ENCODE measurements around the gene ZBTB17.

The ZBTB17 gene

DNA sequence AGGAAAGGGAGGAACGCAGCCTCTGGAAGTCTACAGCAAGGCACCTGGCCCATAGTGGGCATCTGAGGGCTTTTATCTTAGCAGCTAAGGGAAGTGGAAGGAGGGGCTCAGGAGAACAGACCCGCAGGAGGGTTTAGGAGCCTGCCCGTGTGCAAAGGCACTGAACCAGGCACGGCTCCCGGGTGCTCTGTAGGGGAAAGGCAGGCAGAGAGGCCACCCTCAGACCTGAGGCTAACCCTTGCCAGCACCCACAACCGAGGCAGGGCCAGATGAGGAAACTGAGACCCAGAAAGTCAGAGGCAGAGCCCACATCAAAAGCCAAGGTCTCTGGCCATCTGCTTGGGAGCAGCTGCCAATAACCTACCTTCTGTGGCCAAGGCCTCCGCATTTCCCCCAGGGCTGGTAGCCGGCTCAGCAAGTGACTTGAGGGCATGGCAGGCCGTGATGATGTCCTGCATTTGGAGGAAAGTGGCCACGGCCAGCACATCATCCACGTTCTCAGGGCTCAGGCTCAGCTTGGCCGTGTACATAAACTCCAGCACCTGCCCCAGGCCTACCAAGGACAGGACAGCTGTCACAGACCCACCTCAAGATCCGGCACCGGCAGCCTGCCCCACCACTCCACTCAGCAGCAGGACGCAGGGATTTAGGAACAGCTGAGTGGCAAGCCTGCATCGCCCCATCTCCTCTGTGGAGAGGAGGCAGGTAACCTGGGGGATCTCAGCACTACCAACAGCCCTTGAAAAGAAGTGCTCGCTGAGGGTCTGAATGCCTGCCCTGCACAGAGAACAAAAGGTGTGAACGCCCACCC, 29.1 kb downstream of the ZBTB17 start:
- peak; percentile 46 for DNase-seq

DNA sequence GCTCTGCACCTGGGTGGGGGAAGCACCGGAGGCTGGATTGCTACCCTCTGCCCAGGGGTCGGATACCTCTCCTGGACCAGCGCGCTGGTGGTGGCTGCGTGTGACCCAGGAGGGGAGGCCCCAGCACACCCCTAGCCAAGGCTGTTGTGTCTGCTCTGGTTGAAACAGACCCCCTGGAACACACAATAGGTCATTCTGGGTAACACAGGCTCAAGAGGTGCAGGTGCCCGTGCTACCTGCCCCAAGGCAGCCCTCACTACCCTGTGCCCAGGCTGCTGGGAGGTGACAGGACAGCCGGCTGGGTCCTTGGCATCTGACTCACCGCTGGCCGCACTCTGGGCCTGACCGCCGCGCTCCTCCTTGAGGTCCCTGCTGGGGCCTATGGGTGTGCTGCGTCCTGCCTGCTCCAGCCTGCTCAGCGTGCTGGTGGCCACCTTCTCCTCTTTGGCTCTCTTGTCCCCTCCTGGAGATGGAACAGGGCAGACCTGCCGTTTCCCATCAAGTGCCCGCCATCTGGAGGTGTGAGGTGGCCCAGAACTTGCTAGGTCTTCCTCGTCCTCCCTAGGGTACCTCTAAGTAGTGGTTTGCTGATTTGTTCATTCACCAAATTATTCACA, 30.0 kb downstream of the ZBTB17 start:
- DNase-seq: no peak

DNA sequence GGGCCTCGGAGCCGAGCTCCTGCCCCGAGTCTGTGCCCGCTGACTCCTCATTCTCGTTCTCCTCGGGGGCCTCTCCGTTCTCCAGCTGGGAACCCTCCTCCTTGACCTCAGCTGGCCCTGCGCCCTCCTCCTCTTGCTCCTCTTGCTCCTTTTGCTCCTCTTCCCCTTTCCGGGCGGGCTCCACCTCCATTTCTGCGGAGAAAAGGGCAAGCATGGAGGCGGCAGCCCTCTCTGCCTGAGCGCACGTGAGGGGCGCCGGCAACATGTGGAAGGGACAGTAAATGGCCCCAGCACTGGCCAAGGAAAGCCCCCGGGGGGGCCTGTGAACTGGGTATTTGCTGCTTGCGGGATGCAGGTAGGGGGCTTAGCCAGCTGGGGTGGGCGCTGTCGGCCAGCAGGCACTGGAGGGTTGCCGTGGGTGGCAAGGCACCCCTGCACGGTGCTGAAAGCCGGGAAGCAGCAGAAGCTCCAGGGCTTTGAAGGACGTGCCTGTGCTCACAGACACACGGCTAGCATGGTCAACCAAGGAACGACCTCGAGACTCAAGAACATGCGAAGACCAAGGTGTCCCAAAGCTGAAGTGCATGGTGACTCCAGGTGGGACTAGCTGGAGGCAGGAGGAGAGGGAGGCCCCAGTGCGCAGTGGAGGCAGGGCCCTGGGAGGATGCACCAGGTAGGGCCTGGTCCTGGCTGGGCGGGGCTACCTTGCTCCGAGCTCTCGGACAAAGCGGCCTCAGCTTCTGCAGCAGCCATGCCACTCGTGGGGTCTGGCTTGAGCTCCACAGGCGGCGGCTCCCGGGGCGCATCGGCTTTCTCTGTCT, 30.7 kb downstream of the ZBTB17 start:
- DNase-seq: peak; percentile 49

DNA sequence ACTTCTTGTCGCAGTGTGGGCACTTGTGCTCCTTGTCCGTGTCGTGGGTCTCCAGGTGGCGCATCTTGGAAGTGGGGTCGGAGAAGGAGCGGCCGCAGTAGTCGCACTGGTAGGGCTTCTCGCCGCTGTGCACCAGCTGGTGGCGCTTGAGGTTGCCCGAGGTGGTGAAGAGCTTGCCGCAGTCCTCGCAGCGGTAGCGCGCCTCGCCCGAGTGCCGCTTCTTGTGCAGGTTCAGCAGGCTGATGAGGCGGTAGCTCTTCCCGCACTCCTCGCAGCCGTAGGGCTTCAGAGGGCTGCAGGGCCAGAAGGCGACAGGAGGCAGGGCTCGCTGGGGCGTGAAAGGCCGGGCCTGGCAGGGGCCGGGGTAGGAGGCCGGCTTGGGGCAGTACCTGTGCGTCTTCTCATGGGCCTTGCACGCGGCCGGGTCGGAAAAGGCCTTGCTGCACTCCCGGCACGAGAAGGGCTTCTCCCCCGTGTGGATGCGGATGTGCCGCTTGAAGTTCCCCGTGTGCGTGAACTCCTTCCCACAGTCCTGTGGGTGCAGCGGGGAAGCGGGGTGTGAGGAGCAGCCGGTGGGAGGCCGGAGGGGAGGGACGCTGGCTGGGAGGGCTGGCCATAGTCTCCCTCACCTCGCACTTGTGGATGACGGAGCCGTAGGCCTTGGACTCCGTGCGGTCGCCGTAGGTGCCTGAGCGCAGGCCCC, 31.4 kb downstream of the ZBTB17 start:
- DNase-seq: peak; percentile 48

DNA sequence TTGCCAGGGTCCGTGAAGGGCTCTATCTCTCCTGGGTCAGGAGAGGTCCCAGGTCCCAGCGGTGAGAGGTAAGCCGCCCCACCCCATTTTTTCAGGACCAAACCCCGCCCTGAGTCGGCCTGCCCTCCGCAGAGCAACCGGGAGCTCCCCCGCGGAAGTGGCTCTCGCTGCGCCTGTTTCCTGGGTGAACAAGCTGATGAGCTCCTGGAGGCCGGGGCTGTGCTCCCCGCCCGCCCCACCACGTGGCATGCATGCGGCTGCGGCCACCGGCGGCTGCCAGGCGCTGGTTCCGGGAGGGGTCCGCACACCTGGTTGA, 32.0 kb downstream of the ZBTB17 start:
- DNase-seq: peak; percentile 51

DNA sequence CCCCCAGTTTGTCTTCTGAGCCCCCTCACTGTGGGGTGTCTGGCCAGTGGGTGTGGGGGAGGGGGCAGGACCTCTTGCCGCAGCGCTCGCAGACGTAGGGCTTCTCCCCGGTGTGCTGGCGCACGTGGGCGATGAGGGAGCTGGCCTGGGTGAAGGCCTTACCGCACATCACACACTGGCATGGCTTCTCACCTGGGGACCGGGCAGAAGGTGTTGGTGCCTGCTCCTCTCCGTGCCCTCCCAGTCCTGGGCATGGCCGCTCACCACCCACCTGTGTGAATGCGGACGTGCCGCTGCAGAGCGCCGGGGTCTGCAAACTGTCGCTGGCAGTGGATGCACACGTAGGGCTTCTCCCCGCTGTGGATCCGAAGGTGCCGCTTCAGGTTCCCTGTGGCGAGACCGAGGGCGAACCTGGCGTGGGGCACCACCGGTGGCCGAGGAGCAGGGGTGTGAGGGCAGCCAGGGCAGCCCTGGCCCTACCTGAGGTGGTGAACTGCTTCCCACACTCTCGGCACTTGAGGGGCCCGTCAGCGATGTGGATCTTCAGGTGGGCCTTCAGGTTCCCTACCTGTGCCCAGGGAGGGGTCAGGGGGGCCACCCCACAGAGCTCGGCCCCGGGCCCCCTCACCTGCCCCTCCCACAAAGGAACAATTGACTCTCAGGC, 32.4 kb downstream of the ZBTB17 start:
- peak; percentile 50 for DNase-seq

DNA sequence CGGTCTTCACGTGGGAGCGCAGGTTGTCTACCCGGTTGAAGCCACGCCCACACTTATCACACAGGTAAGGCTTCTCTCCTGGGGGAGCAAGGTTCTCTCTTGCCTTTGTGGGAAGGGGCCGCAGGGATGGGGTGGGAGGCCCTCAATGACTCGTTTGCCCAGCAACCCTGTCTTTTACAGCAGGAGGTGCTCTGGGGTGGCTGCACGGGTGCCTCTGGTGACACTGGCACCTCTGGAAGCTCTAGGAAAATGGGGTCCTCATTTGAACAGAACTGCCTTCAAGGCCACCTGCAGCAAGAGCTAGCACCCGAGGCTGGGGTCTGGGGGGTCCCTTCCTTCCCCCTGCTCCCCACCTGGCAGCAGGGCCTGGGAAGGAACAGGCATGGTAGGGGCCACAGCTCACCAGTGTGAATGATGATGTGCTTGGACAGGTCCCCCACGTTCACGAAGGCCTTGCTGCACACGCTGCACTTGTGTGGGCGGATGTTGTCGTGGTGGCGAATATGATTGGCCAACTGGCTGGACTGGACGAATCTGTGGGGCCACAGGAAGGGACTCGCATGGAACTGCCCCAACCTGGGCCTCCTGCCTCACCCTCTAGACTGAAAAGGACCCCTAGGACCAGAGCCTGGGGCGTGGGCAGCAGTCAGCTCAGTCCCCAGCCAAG, 33.1 kb downstream of the ZBTB17 start:
- peak; percentile 52 for DNase-seq

DNA sequence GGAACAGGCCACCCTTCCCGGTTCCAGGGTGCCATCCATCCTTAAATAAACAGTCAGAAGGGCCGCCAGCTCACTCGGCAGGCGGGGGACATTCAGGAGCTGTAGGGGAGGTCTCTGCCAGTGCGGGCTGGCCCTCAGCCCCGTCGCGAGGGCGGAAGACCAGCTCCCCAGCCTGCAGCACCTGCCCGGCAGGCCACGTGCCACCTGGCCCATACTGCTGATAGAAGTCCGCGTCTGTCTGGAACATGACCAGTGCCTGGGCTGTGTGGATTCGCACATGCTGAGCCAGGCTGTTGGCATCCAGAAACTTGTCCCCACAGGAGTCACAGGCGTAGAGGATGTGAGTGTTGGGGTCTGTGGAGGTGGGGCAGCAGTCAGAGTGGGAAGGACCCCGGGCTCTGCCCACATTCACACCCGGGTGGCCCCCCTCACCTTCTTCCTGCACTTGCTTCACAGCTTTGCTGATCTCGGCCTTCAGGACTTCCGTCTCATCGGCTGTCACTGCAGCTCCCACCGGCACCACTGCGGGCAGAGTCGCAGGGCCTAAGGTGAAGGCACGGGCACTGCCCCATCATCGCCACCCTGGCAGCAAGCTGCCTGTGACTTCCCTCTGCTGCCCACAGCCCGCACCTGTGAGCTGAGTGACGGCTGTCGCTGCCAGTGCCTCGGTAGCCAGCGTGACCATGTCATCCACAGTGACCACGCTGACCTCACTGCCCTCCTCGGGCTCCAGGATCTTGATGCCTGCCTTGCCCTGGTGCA, 33.8 kb downstream of the ZBTB17 start:
- peak; percentile 52 for DNase-seq

DNA sequence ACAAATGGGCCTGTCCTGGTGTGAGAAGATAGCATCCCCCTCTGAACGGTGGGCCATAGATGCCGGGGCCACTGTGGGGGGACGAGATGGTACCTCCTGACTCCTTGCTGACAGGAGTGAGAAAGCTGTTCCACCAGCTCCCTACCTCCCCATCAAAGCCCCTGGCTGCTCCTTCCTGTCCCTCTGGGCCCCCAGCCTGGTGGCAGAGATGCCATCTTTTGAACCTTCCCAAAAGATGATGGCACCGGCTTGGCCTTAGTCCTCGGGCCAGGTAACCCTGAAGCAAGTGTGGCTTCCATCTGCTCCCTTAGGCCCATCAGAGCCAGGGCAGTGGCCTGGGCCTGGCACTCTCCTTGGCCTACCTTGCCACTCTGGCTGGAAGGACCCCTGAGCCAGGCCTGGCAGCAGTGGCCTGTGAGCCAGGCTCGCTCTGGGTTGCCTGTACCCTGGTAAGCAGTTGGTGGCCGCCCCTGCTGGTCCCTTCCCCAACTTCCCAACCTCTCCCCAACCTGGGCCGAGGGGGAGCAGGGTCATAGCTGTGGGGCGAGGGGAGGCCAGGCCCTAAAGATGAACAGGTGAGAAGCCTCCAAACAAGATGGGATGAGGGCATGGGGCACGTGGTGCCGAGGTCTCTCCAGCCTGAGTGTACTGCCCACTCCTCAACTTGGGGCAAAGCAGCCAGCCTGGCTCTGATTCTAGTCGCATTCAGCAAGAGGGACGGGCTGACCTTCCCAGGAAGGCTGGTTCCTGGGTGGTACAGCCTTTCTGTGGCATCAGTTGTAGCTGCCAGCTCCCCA, 34.7 kb downstream of the ZBTB17 start:
- DNase-seq: peak; percentile 51

DNA sequence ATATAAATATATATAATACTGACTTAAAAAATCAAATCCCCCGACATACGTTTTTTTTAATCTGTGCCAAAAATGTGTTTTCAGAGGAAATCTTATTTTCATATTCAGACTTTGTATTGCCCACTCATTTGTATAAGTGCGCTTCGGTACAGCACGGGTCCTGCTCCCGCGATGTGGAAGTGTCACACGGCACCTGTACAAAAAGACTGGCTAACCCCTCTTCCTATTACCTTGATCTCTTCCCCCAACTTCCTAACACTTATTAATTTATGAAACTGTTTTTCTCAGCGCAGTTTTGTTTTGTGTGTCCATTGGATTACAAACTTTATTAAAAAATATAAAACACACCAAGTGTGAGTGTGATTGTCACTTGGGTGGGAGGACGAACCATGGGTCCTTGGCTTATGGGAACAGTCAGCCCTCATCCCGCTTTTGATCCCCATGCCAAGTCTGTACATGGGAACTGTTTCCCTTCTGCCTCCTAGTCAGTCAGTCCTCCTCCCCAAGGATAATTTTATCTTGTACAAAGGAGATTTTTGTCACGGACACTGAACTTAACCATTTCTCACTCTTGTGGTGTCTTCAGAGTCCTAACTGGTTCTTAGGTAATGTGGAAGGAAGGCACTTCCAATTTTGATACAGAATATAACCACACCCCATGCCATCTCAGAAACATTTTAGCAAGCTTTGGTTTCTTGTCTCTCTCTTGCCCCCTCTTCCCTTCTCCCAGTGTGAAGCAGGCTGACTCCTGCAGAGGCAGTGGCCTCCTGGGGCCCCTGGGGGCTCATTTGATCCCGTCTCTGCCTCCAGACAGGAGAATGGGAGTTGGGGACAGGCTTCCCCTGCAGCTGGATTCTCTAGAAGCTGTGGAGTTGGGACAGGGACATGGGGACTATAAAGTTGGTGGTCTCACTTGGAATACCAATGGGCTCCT, 35.5 kb downstream of the ZBTB17 start:
- peak; percentile 50 for DNase-seq

DNA sequence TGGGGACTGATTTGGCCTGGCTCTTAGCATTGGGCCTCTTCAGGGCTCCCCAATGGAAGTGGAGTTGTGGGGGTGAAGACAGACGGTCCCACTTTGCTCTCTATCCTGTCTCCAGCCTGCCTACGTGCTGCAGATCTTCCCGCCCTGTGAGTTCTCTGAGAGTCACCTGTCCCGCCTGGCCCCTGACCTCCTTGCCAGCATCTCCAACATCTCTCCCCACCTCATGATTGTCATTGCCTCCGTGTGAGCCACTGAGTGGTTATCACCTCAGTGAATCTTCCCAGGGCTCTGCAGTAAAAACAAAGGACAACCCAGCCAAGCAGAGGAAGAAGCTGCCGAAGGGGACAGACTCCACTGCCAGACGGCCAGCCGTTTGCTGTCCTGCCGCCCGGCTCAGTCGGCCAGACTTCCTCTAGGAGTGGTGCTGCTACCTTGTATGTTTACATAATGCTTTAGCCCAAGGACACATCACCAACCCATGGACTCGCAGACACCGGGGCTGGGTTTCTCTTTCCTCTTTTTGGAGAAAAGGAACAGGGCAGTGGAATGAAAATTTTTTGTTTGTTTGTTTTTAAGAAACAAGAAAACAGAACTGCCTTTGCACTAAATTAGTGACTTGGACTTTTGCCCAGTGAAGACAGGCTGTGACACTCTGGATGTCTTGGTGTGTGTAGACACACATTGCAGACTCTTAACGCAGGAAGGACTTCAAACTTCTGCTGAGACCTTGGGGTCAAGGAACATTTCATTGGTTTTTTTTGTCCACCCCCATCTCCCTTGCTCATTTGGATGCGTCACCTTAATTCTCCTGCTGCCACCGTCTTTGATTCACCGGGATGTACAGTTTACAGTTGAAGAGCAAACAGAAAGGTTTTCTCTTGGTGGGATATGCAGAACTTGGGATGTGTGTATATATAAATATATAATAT, 36.5 kb downstream of the ZBTB17 start:
- DNase-seq: no peak

DNA sequence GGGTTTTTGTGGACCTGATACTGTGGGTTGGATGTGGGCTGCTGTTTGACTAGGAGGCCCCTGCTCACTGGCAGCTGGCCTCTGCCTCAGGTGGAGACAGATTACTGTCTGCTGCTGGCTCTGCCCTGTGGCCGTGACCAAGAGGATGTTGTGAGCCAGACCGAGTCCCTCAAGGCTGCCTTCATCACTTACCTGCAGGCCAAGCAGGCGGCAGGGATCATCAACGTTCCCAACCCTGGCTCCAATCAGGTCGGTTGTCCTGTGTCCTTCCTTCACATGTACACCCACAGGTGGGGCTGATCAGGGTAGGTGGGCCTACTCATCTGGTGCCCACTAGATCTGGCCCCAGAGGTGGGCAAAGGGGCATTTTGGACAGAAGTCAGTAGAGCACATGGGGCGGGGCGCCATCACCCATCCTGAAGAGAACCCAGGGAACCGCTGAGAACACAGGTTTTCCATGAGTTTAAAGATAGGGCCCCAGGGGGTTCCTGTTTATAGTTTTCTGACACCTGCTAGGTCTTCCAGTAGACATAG, 37.2 kb downstream of the ZBTB17 start:
- DNase-seq: peak; percentile 54

DNA sequence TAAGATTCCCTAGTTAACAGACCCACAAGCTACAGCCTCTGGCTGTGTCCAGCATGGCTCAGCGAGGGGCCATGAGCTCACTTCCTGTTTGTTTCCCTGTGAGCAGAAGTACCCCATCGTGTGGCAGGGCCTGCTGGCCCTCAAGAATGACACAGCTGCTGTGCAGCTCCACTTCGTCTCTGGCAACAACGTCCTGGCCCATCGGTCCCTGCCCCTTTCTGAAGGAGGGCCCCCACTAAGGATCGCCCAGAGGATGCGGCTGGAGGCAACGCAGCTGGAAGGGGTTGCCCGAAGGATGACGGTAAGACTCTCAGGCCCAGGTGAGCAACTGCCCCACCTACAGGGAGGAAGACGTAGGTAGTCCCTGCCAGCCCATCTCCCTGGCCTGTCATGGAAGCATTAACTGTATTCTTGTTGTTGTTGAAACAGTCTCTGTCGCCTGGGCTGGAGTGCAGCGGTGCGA, 38.2 kb downstream of the ZBTB17 start:
- peak; percentile 57 for DNase-seq

DNA sequence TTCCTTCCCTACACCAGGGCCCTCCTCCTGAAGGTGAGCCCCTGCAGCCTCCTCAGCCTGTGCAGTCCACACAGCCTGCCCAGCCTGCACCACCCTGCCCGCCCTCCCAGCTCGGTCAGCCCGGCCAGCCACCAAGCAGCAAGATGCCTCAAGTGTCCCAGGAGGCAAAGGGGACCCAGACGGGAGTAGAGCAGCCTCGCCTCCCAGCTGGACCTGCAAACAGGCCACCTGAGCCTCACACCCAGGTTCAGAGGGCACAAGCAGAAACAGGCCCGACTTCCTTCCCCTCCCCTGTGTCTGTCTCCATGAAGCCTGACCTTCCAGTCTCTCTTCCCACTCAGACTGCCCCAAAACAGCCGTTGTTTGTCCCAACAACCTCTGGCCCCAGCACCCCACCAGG, 38.8 kb downstream of the ZBTB17 start:
- DNase-seq: peak; percentile 49

DNA sequence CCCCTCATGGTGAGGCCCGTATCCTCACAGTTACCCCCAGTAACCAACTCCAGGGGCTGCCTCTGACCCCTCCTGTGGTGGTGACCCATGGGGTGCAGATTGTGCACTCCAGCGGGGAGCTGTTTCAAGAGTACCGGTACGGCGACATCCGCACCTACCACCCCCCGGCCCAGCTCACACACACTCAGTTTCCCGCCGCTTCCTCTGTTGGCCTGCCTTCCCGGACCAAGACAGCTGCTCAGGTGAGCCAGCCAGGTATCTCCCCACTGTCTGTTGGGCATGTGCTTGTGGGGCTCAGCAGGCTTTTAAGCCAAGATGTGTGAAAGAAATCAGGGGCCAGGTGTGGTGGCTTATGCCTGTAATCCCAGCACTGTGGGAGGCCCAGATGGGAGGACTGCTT, 39.9 kb downstream of the ZBTB17 start:
- no peak for DNase-seq

DNA sequence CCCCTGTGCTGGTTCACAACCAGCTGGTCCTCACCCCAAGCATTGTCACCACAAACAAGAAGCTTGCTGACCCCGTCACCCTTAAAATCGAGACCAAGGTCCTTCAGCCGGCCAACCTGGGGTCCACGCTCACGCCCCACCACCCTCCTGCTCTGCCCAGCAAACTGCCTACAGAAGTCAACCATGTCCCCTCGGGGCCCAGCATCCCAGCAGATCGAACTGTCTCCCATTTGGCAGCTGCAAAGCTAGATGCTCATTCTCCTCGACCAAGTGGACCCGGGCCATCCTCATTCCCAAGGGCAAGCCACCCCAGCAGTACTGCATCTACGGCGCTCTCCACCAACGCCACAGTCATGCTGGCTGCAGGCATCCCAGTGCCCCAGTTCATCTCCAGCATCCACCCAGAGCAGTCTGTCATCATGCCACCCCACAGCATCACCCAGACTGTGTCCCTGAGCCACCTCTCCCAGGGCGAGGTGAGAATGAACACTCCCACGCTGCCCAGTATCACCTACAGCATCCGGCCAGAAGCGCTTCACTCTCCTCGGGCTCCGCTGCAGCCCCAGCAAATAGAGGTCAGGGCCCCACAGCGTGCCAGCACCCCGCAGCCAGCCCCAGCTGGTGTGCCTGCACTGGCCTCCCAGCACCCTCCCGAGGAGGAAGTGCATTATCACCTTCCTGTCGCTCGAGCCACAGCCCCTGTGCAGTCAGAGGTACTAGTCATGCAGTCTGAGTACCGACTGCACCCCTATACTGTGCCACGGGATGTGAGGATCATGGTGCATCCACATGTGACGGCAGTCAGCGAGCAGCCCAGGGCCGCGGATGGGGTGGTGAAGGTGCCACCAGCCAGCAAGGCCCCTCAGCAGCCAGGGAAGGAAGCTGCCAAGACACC, 40.6 kb downstream of the ZBTB17 start:
- no peak for DNase-seq
